HTR-8/SVneo (cell line): ENCODE data around the gene MBD3.

Source experiments
- DNase-seq: peaks from one replicate; pipeline ENCODE4 v3.0.0; 2011; ENCODE audit warnings: low spot score, mixed read lengths; ENCODE audit not compliant: insufficient read length
- FAIRE-seq: peaks from 2 replicates; lab custom pipeline; 2011; peaks lifted over from hg19 to GRCh38; lab: Jason Lieb, UNC

The MBD3 gene

DNA sequence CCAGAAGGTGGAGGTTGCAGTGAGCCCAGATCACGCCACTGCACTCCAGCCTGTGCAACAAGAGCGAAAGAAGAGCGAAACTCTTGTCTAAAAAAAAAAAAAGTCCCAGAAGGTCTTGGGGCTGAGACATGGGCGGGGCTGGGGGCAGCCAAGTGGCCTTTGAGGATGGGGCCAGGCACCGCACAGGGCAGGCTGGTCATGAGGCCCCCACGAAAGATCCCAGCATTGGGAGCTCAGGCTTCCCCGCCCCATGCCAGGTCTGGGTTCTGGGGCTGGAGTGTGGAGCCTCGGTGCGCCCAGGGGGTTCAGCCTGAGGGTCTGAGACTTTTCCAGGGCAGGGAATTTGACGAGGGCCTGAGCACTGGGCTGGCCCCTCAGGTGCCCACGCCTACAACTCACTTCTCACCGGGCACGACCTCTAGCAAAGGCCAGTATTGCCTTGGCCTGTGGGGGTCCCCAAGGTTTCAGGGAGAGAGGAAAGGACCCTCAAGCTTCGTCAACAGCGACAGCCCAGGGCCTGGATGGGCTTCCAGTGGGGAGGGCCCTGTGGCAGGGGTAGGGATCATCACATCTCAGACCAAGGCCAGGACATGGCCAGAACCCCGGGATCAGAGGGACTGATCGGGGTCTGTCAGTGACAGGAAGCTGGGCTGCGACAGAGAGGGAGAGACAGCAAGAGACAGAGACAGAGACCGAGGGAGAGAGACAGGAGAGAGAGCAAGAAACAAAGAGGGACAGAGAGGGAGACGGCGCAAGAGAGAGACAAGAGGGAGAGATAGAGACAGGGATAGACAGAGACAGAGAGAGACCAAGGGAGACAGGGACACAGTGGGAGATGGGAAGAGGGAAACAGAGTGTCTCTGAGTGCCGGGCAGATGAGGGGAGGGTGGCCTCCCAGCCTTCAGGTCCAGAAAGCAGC, 17.1 kb downstream of the MBD3 start:
- DNase-seq (no peak), FAIRE-seq (no peak)

DNA sequence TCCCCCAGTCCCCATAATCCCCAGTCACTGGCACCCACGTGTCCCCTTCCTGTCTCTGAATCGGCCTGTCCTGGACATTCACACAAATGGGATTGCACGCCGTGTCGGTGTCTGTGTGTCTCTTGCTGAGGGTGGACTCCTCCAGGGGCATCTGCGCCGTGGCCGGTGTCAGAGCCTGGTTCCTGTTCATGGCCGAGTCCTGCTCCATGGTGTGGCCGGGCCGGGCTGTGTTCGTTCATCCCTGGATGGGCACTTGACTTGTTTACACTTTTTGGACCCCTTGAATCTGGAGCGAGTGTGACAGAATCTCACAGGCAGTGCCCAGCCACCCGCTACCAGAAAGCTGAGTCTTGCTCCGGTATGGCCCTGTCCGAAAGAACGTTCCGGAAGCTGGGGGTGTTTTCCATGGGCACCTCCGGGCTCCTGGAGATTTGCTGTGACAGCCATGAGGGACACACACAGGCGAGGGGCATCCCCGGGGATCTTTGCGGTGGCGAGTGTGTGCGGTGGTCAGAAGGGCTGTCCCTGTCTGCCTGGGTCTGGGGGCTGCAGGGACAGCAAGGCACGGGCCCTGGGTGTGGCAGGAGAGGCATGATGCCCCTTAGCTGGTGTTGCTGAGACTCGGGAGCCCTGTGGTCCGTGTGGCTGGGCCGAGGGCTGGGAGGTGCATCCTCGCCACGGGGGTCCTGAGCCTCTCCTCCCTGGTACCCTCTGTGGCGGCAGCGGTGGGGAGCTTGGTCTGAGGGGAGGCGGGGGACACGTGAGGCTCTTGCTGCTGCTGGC, 18.1 kb downstream of the MBD3 start:
- FAIRE-seq: no peak
- no peak for DNase-seq

DNA sequence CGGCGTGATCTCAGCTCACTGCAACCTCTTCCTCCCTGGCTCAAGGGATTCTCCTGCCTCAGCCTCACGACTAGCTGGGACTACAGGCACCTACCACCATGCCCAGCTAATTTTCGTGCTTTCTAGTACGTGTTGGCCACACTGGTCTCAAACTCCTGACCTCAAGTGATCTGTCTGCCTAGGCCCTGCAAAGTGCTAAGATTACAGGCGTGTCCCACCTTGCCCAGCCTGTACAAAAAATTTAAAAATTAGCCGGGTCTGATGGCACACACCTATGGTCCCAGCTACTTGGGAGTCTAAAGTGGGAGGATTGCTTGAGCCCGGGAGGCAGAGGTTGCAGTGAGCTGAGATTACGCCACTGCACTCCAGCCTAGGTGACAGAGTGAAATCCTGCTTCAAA, 19.9 kb downstream of the MBD3 start:
- no peak for DNase-seq
- FAIRE-seq: no peak

DNA sequence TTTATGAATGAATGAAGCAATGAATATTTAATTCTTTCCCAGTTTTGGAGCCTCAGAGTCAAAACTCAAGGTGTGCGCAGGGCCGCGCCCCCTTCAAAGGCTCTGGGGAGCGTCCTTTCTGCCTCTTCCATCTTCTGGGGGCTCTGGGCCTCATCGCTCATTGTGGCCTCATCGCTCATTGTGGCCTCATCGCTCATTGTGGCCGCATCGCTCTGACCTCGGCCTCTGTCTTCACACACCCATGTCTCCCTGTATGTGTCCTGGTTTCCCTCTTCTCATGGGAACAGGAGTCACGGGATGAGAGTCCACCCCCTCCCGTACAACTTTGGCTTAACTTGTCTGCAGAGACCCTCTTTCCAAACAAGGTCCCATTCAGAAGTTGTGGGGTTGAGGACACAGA, 21.3 kb downstream of the MBD3 start:
- FAIRE-seq (no peak), DNase-seq (no peak)

DNA sequence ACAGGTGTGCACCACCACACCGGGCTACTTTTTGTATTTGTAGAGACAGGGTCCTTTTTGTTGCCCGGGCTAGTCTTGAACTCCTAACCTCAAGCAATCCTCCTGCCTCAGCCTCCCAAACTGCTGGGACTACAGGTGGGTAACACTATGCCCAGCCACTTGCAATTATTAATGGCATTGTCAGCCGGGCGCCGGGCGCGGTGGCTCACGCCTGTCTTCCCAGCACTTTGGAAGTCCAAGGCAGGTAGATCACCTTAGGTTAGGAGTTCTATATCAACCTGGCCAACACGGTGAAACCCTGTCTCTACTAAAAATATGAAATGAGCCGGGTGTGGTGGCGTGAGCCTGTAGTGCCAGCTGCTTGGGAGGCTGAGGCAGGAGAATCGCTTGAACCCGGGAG, 21.8 kb downstream of the MBD3 start:
- no peak for FAIRE-seq

DNA sequence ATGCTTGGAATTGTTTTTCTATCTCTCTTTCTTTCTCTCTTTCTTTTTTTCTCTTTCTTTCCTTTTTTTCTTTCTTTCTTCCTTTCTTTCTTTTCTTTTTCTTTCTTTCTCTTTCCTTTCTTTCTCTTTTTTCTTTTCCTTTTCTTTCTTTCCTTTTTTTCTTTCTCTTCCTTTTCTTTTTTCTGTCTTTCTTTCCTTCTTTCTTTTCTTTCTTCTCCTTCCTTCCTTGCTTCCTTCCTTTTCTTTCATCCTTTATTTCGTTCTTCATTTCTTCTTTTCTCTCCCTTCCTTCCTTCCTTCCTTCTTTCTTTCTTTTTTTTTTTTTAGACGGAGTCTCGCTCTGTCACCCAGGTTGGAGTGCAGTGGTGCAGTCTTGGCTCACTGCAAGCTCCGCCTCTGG, 22.7 kb downstream of the MBD3 start:
- FAIRE-seq (no peak), DNase-seq (no peak)

More for the DNA sequence above, 21.8 kb downstream of the MBD3 start:
- DNase-seq: no peak

DNA sequence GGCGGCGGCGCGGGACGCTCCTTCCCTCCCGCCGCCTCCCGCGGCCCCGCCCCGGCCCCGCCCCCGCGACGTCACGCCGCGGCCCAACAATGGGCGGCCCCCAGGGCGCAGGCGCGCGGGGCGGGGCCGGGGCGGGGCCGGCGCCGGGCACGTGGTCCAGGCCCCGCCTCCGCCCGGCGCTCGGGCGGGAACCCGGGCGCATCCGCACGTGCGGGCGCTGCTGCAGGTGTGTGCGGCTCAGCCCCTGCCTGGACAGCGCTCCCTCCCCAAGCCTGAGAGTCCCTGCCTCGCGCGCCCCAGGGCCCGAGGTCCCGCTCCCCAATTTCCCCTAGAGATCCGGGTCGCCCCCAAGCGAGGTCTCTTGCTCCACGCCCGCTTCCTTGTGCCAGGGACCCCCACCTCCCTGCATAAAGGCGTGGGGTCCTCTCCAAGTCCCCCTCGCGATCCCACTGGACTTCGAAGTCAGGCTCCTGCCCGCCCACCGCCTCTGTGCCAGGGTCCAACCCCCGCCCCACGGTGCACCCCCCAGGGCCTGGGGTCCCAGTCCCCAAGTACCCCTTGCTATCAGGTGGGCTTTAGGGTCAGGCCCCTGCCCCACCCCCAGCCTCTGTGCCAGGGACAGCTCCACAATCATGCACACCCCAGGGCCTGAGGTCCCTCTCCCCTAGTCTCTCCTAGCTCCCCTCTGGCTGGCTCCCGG, 24.2 kb downstream of the MBD3 start, which contains the start of gene MEX3D:
MEX3D (minus strand) TSS at position 6 of the 700 bp plus-strand sequence. CDS start 267 bp downstream, outside the sequence.
- DNase-seq (peak; percentile 86), FAIRE-seq (no peak)

DNA sequence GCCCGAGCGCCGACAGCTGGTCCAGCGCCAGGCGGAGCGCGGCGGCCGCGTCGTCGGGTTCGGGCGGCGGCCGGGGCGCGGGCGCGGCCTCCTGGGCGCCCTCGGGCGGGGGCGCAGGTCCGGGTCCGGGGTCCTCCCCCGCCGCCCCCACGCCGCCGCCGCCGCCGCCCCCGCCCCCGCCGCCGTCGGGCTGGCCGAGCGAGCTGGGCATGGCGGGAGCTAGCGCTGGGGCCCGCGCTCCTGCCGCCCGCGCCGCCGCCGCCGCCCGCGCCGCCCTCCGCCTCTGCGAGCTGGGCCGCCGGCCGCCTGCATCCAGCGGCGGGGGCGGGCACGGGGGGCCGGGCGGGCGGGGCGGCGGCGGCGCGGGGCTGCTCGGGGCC, 24.8 kb downstream of the MBD3 start:
- DNase-seq (no peak), FAIRE-seq (no peak)

DNA sequence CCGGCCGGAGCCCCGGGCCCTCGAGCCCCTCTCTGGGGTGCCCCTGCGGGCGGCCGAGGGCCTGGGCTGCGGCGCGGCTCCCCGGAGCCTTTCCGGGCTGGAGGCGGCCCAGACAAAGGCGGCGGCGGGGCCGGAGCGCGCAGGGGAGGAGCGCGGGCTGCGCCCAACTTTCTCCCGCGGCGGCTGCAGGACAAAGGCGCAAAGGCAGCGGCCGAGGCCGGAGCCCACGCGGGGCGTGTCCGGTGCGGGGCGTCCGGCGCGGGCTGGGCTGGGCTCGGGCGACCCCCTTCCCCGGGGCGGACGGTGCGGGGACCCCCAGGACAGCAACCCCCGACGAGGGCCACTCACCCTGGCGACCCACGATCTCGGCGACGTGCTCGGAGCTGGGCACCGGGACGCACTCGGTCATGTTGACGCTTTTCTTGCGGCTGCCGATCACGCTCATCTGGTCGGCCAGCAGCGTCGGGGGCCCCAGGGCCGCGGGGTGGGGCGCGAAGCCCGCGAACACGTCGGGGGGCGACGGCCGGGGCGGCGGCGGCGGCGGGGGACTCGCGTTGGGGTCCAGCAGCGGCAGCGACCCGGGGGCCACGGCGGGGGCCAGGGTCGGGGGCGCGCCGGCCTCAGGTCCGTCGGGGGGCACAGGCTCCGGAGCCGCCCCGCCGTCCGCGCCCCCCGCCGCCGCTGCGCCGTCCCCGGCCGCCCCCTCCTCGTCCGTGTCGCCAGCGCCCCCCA, 25.4 kb downstream of the MBD3 start:
- FAIRE-seq (no peak), DNase-seq (no peak)

DNA sequence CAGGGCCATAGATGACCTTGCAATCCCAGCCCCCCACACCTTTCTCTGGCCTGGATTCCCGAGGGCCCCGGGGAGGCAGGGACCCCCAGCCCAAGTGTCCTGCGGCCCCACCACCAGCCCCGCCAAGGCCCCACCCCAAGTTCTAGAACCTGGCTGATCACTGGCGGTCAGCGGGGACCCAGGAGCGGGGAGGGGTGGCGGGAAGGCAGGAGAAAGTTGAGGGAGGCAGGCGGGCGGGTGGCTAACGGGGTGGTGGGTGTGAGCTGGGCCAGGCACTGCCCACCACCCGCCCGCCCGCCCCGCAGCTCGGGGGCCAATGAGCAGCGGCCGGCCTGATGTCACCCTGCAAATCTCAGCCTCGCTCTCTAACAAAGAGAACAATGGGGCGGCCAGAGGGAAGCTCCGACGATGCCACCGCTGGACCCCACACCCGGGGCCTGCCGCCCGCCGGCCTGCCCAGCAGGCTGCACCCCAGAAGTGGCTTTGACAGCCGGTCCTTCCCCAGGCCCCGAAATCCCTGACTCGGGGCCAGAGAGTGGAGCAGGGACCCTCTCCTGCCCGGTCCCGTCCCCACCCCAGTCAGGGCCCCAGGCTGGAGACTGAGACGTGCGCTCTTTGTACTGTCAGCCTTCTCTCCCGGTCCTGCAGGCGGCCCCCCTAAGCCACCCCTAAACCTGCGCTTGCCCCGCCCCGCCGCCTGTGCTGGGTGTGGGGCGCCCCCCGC, 26.1 kb downstream of the MBD3 start:
- DNase-seq (peak; percentile 82), FAIRE-seq (no peak)

DNA sequence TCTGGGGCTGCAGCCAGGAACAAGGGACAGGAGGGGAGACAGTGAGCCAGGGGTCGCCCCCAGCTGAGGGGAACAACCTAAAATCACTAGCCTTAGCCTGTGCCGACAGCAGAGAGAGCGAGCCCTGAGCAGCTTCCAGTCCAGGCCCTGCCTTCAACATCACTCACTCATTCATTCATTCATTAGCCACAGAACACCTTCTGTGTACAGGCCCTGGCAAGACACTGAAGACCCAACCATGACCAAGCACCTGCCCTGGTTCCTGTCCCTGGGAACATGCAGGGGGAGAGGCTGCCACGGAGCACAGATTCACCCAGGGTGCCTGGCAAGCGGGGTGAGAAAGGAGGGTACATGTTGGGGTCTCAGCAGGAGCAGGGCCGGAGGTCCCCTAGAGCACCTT, 29.4 kb downstream of the MBD3 start:
- no peak for FAIRE-seq
- no peak for DNase-seq

DNA sequence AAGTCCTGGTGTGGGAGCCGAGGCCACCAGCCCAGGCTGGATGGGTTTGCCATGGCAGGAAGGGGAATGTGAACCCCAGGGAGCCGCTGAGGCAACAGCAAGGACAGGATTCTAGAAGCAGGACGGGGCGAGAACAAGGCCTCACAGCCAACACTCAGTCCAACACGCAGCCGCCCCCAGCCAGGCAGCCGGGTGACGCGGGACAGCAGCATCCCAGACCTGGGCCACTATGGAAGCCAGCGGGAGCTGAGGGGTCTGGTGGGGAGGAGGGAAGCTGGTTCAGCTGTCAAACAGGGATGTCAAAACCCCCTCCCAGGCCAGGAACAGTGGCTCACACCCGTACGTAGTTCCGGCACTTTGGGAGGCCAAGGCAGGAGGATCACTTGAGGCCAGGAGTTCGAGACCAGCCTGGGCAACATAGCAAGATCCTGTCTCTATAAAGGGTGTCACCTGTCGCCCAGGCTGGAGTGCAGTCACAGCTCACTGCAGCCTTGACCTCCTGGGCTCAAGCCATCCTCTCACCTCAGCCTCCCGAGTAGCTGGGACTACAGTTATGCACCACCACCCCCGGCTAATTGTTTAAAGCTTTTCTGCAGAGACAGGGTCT, 31.3 kb downstream of the MBD3 start:
- no peak for FAIRE-seq

DNA sequence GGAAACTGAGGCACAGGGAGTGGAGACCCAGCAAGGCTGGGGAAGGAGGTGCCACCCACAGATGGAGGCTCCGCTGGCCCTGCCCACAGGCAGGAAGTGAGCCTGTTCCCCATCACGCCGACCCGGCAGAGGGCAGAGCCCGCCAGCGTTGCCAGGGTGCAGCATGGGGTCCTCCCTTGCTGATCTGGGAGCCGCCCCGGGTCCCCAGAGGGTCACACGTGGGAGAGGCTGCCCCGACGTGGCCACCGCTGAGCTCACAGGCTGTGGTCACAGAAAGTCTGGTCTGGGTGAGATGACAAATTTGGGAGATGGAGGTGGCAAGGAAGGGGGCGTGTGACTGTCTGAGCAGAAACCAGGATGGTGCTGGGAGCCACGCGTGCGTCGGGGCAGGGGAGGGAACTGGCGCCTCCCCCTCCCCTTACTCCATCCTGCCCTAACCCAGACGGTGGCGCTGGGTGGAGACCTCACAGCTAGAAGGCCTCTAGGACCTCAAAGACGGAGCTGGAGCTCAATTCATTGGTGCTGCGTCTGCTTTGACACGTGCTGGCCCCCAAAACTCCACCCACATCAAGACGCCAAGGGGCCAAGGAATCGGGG, 32.3 kb downstream of the MBD3 start:
- no peak for FAIRE-seq
- DNase-seq: no peak

More for the DNA sequence above, 31.3 kb downstream of the MBD3 start:
- no peak for DNase-seq

DNA sequence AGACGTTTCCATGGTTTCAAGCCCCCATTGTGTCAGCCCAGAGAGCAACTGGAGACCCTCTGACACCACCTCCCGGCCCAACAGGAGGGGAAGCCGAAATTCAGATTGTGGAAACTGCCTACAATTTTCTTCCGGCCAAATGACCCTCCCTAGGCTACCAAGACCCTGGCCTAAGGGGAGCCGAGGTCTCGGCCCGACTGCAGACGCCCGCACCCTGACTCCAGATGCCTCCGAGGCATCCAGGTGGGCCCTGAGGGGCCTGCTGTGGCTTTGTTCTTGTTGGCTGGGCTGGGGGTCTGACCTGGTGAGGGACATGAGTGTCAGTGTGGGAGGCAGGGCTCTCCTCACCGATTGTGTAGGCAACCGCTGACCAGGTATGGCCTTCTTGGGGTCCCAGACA, 34.1 kb downstream of the MBD3 start:
- FAIRE-seq: no peak
- DNase-seq: no peak

DNA sequence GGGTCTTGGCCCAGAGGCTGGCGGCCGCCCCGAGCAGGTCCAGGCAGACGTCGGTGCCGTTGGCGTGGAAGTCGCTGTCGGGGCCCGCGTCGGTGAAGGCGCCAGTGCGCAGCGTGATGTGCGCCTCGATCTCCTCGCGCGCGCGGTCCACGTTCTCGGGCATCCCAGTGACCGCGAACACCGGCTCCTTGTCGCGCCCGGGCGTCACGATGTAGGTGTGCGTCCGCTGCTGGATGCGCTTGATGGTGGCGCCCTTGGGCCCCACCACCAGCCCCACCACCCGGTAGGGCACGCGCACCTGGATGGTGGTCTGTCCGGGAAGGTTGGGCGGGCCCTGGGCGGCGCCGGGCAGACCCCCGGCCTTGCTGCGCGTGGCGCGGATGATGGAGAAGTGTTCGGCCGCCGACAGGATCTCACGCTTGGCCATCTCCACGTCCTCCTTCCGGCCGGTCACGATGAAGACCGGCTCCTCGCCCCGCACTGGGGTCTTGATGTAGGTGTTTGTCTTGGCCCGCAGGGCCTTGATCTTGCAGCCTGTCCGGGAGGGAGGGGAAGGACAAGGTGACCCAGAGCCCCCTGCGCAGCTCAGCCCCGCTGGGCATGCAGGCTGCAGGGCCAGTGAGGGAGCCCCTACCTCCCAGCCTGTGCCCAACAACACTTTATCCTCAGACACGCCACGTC, 36.1 kb downstream of the MBD3 start:
- DNase-seq (no peak), FAIRE-seq (no peak)

DNA sequence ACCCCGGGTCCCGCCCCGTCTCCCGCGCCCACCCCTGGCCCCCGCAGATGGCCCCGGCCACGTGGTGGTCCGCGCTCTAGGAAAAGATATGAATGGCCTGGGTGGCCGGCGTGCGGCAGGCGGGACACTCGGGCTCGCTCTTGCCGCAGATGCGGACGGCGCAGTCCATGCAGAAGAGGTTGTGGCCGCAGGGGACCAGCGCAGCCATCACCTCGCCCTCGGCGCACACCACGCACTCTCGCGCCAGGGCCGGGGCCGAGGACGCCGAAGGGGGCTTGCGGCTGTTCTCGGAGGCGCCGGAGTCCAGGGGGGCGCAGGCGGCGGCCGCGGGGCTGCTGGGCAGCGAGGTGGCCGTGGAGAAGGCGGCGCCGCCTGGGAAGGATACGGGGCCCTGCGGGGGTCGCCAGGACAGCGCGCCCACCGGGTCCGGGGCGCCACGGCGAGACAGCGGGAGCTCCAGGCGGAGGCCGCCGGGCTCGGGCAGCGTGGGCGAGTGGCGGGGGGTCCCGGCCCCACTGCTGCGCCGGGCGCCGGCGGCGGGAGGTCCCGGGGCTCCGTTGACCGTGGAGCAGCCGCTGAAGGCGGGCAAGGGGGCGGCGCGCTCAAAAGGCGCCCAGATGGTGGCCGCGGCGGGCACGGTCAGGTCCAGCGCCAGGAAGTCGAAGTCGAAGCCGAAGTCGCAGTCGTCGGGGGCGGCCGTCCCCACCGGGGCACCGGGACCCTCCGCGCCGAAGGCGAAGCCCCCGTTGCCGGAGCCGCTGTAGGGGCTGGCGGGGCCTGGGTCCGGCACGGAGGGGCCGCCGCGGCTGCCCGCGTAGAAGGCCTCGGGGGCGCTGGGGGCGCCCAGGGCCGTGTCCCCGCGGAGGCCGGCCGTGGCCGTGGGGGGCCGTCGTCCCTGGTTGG, 36.9 kb downstream of the MBD3 start:
- no peak for FAIRE-seq
- no peak for DNase-seq

DNA sequence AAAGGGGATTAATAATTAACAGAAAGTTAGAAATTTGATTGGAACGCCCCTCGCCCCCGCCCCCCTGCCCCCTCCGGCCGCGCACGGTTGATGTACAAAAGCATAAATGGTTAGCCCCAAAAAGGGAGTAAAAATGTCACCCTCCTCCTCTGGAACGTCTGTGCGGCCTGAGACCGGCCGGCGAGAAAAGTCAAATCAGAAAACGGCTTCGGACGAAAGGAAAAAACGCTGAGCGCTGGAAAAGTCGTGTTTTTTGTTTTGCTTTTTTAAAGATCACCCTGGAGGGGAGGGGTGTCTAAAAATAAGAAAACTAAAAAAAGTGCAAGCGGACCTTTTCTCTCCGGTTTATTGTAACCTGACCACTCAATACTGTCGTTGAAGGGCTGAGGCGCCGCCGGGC, 37.7 kb downstream of the MBD3 start:
- DNase-seq (no peak), FAIRE-seq (no peak)
